HG03280 (cell line): ENCODE results near the gene LTBP4.

Experiments used
- ATAC-seq: cut with Tn5 transposase; IDR thresholded peaks from one replicate; pipeline ENCODE4 v1.9.1; 2021; ENCODE audit warnings: mild to moderate bottlenecking, moderate library complexity; ENCODE audit not compliant: unreplicated experiment

LTBP4 gene

GRCh38 chr19:40662925-40663694, 61.9 kb downstream of the LTBP4 start:
- peak; percentile 81 for ATAC-seq

GRCh38 chr19:40663695-40664692, 62.8 kb downstream of the LTBP4 start:
- no peak for ATAC-seq

- ATAC-seq: no peak
These were observed 65.8 kb downstream of the LTBP4 start for GRCh38 chr19:40666803-40667438.

- no peak for ATAC-seq
These were observed 66.4 kb downstream of the LTBP4 start for GRCh38 chr19:40667602-40668001.

GRCh38 chr19:40668991-40669614, 67.9 kb downstream of the LTBP4 start:
- no peak for ATAC-seq

GRCh38 chr19:40671404-40671803, 70.2 kb downstream of the LTBP4 start:
- ATAC-seq: no peak

GRCh38 chr19:40672038-40672437, 70.9 kb downstream of the LTBP4 start:
- no peak for ATAC-seq

GRCh38 chr19:40672573-40673299, 71.6 kb downstream of the LTBP4 start:
- ATAC-seq: no peak

- ATAC-seq: no peak
These were observed 72.2 kb downstream of the LTBP4 start for GRCh38 chr19:40673397-40673796.

- no peak for ATAC-seq
These were observed 73.1 kb downstream of the LTBP4 start for GRCh38 chr19:40674291-40674690.

GRCh38 chr19:40677156-40677555, 76.0 kb downstream of the LTBP4 start:
- ATAC-seq: no peak
